Activated CD4-positive, alpha-beta memory T cell treated with anti-CD3 and anti-CD28 coated beads, Interleukin-2, amount 10 ng/mL, durations not matched to agents 7 days and 5 days (primary cell): ENCODE measurements around the gene MGAM2. TPM values are rescaled to one million over a fixed set of nuclear protein-coding genes. Genes with fewer than 3 reads are reported as not detected.

ENCODE experiments used
- CTCF ChIA-PET: fragments of 350-600 bp; sonication (Branson Sonifier 250); formaldehyde crosslinking; loops from one replicate; lab custom pipeline; 2021; ENCODE audit warnings: antibody characterized with exemption, inconsistent platforms; lab: Charles Lee
- POLR2A ChIA-PET: fragments of 350-600 bp; sonication (Branson Sonifier 250); formaldehyde crosslinking; loops from one replicate; lab custom pipeline; 2021; ENCODE audit warnings: antibody characterized with exemption; lab: Charles Lee
- DNase-seq: peaks from one replicate; pipeline ENCODE4 v3.0.0-alpha.2; 2020
- H3K27ac Mint-ChIP-seq: one replicate; pipeline ENCODE4 v1.8.0; 2021; ENCODE audit warnings: mild to moderate bottlenecking, mixed read lengths
- H3K27me3 Mint-ChIP-seq: one replicate; pipeline ENCODE4 v1.8.0; 2021; ENCODE audit warnings: mixed read lengths
- H3K36me3 Mint-ChIP-seq: one replicate; pipeline ENCODE4 v1.8.0; 2021; ENCODE audit warnings: low read depth, mixed read lengths
- H3K4me1 Mint-ChIP-seq: one replicate; pipeline ENCODE4 v1.8.0; 2021; ENCODE audit warnings: mixed read lengths
- H3K4me3 Mint-ChIP-seq: one replicate; pipeline ENCODE4 v1.8.0; 2021; ENCODE audit warnings: mild to moderate bottlenecking, mixed read lengths
- H3K9me3 Mint-ChIP-seq: one replicate; pipeline ENCODE4 v1.8.0; 2021; ENCODE audit warnings: mixed read lengths
- total RNA-seq, 2 experiments: library from RNA; stranded (reverse); gene quantifications; one replicate each; pipeline ENCODE4 v1.2.3, GENCODE V29; 2021

MGAM2 gene
- total RNA-seq, 2 experiments from 2014 or later, result not detected

DNA sequence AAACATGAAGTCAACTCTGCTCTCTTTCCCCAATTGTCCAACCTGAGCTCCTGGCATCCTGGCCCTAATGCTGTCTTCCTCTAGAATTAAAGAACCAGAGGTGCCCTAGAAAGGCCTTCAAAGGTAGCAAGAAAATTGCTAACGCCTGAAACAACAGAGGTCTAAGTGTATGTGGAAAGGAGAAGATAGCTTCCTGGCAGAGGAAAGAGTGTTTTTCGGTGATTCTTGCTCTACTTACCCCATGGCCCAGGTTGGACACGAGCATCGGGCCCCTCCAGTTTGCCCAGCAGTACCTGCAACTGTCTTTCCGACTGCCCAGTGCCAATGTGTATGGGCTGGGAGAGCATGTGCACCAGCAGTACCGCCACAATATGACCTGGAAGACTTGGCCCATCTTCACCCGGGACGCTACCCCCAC is 22.2 kb downstream of the MGAM2 start:
- H3K27me3 Mint-ChIP-seq, result peaks cover 1% of the 10 kb centered on the region
- no peaks in the 10 kb centered on the region for H3K9me3 Mint-ChIP-seq
- H3K4me1 Mint-ChIP-seq, result no peaks in the 10 kb centered on the region
- no peak overlapping the region for H3K27ac Mint-ChIP-seq
- no peak for DNase-seq
- ChIA-PET CTCF (no interaction called here), POLR2A (no interaction called here)
- no peaks in the 10 kb centered on the region for H3K36me3 Mint-ChIP-seq
- H3K4me3 Mint-ChIP-seq, result no peak overlapping the region

DNA sequence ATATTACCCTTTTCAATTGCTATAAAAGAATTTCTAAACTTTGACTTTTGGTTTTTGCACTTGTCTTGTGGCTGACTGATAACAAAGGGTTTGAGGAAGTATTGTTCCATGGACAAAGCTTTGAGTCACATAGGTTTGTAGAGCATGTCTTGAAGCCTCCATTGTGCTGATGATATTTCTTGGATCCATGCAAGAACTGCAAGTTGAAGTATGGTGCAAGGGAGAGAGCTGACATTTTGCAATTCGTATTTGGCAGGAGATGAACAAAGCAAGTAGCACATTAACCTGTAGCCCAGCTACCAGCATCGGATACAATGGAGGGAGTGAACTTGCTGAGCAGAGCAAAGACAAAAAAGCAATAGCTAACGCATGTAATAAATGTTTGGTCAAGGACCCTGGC is 23.4 kb downstream of the MGAM2 start:
- Mint-ChIP-seq H3K36me3 (no peaks in the 10 kb centered on the region), H3K27me3 (peaks cover 1% of the 10 kb centered on the region), H3K4me3 (no peak overlapping the region), H3K4me1 (no peaks in the 10 kb centered on the region), H3K27ac (no peak overlapping the region), H3K9me3 (no peaks in the 10 kb centered on the region)
- ChIA-PET POLR2A (no interaction called here), CTCF (no interaction called here)
- no peak for DNase-seq

DNA sequence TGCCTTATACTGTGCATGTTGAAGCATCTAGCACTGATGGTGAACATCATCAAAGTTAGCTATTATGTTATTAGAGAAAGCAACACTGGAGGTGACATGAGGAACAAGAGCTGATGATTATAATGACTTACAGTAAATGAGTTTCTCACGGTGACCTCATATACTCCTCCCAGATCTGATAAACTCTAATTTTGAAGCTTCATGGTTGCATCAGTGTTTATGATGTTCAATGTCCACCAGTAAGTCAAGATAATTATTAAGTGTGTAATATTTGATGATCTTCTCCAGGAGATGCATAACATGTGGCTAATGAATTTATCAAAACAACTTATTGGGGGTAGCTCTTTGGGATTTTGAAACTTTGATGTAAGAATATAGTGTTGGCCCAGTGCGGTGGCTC is 27.5 kb downstream of the MGAM2 start:
- no peak overlapping the region for H3K27ac Mint-ChIP-seq
- H3K27me3 Mint-ChIP-seq, result peaks cover 1% of the 10 kb centered on the region
- ChIA-PET POLR2A (no interaction called here), CTCF (no interaction called here)
- no peaks in the 10 kb centered on the region for H3K9me3 Mint-ChIP-seq
- H3K4me3 Mint-ChIP-seq, result no peak overlapping the region
- no peak for DNase-seq
- no peaks in the 10 kb centered on the region for H3K4me1 Mint-ChIP-seq
- no peaks in the 10 kb centered on the region for H3K36me3 Mint-ChIP-seq

DNA sequence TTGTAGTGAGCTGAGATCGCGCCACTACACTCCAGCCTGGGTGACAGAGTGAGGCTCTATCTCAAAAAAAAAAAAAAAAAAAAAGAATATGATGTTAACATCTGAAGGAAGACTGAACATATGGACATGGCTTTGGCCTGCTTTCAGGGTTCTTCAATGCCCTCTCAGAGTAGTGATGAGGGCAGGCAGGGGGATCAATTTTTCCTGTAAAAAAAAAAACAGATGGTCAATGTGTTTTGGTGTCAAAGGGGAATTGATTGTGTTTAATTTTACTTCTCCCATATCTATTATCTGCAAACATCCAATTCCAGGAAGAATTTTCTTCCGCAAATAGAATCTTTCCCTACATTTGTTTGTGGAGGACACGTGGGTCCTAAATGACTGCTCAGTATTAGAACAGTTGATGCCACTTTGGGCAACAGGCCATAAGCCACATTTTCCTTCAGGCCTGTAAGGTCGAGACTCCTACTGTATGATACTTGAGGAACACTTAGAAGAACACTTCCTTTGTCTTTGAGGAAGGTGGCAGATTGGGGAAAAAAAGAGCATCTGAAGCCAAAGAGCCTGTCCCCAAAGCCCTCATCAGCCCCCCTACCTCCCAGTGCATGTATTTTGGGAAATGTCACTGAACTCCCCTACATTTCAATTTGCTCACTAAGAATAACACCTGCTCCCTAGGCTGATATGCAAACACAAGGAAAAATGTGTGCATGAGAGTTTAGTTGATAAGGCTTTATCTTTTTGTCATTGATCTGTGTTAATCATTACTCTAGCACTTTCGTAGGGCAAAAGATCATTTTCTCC is 28.3 kb downstream of the MGAM2 start:
- DNase-seq, result no peak
- CTCF ChIA-PET, result no interaction called here
- peaks cover 2% of the 10 kb centered on the region for H3K27me3 Mint-ChIP-seq
- H3K4me1 Mint-ChIP-seq, result no peaks in the 10 kb centered on the region
- H3K9me3 Mint-ChIP-seq, result no peaks in the 10 kb centered on the region
- no peak overlapping the region for H3K4me3 Mint-ChIP-seq
- H3K27ac Mint-ChIP-seq, result no peak overlapping the region
- no peaks in the 10 kb centered on the region for H3K36me3 Mint-ChIP-seq
- POLR2A ChIA-PET, result no interaction called here

DNA sequence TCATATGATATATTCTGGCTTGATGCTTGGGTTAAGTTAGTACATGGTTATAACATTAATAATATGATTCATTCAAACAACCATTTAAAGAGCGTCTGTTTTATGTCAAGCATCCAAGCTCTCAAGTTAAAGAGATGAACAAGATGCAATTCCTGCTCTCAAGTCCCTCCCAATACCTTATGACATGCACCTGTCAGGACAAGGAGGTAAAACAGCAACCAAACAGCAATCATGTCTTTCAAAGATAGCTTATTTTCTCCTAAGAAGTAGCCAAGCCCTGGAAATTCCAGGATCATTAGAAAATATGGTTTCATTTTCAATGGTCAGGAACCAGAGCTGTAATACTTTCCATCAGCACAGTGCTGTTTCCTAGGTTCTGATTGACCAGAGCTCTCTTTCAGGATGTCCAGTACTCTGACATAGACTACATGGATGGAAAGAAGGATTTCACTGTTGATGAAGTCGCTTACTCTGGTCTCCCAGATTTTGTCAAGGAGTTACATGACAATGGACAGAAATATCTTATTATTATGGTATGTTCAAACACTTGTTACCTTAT is 29.0 kb downstream of the MGAM2 start:
- no peaks in the 10 kb centered on the region for H3K4me1 Mint-ChIP-seq
- H3K4me3 Mint-ChIP-seq, result no peak overlapping the region
- H3K27me3 Mint-ChIP-seq, result peaks cover 3% of the 10 kb centered on the region
- no peaks in the 10 kb centered on the region for H3K36me3 Mint-ChIP-seq
- POLR2A ChIA-PET, result no interaction called here
- no peak for DNase-seq
- H3K27ac Mint-ChIP-seq, result no peak overlapping the region
- no peaks in the 10 kb centered on the region for H3K9me3 Mint-ChIP-seq
- CTCF ChIA-PET, result no interaction called here

DNA sequence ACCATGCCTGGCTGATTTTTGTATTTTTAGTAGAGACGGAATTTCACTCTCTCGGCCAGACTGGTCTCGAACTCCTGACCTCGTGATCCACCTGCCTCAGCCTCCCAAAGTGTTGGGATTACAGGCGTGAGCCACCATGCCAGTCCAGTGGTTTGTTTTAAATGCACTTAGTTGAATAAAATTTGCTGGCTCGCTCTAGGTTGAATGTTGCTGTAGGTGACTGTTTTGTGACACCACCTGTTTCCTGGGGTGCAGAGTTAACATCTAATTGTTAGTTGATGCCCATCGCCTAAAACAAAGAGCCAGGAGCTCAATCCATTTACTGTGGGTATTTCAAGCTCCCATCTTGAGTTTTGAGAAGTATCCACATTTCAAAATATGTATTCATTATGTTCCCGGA is 31.2 kb downstream of the MGAM2 start:
- CTCF ChIA-PET, result interaction anchor here (0.6 kb wide), 2 partner anchors 686 to 1089 kb away, joined by 3 to 4 read pairs; no protein-coding TSS in a partner anchor

DNA sequence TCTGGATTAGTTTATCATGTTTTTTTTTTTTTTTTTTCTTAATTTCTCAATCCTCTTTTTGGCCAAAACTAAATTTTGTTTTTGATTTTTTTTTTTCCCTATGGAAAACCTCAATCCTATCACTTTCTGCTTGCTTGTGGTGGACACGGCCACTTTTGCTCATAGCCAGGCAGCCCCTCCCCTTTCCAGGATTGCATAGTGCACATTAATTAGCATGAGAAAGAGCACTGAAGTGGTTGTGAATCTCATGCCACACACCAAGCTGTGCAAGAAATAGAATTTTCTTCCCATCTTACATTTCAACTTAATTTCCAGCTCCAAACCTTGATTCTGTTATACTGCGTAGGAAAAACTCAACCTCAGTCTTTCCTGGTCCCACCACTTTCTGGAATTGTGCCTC is 34.6 kb downstream of the MGAM2 start:
- no peaks in the 10 kb centered on the region for H3K36me3 Mint-ChIP-seq
- H3K27me3 Mint-ChIP-seq, result peaks cover 5% of the 10 kb centered on the region
- ChIA-PET CTCF (no interaction called here), POLR2A (no interaction called here)
- no peak overlapping the region for H3K27ac Mint-ChIP-seq
- no peak overlapping the region for H3K4me3 Mint-ChIP-seq
- DNase-seq, result no peak
- no peaks in the 10 kb centered on the region for H3K9me3 Mint-ChIP-seq
- H3K4me1 Mint-ChIP-seq, result no peaks in the 10 kb centered on the region

More for the DNA sequence above, 31.2 kb downstream of the MGAM2 start:
- H3K27ac Mint-ChIP-seq, result no peak overlapping the region
- POLR2A ChIA-PET, result no interaction called here
- H3K9me3 Mint-ChIP-seq, result no peaks in the 10 kb centered on the region
- no peaks in the 10 kb centered on the region for H3K36me3 Mint-ChIP-seq
- no peak for DNase-seq
- peaks cover 5% of the 10 kb centered on the region for H3K27me3 Mint-ChIP-seq
- no peaks in the 10 kb centered on the region for H3K4me1 Mint-ChIP-seq
- H3K4me3 Mint-ChIP-seq, result no peak overlapping the region

DNA sequence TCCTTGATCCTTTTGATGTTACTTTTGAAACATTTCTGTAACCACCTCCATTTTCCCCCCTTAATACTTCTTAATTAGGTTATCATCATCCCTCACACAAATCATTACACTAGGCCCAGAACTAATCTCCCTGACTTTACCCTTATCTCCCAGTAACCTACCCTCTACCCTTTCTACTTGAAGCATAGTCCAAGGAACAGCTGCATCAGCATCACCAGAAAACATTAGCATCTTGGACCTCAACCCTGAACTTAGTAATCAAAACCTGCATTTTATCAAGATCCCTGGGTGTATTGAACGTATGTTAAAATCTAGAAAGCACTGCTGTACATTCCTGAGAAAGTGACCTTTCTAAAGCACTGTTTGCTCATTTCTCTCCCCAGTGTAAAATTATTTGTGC is 38.8 kb downstream of the MGAM2 start:
- Mint-ChIP-seq H3K4me3 (no peak overlapping the region), H3K36me3 (no peaks in the 10 kb centered on the region), H3K27ac (no peak overlapping the region), H3K4me1 (peaks cover 2% of the 10 kb centered on the region), H3K9me3 (no peaks in the 10 kb centered on the region), H3K27me3 (peaks cover 3% of the 10 kb centered on the region)
- ChIA-PET CTCF (no interaction called here), POLR2A (no interaction called here)
- no peak for DNase-seq

DNA sequence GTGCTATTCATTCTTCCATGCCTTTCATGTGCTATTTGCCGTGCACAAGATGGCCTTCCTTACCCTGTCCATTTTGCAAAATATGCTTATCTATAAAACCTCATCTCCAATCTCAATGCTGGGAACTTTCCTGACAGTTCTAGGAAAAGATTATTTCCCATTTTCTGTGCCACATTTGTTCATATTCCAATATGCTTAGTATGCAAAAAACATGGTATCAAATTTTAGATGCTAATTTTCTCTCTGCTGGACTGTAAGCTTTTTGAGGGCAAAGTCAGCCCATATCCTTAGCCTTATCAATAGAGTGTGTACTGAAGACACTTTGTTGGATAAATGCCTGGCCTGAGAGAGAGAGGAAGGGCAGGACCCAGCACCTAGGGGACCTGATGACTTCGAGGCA is 39.4 kb downstream of the MGAM2 start:
- POLR2A ChIA-PET, result no interaction called here
- H3K4me1 Mint-ChIP-seq, result peaks cover 2% of the 10 kb centered on the region
- H3K27me3 Mint-ChIP-seq, result peaks cover 3% of the 10 kb centered on the region
- H3K36me3 Mint-ChIP-seq, result no peaks in the 10 kb centered on the region
- no peaks in the 10 kb centered on the region for H3K9me3 Mint-ChIP-seq
- CTCF ChIA-PET, result no interaction called here
- no peak overlapping the region for H3K4me3 Mint-ChIP-seq
- no peak for DNase-seq
- no peak overlapping the region for H3K27ac Mint-ChIP-seq

DNA sequence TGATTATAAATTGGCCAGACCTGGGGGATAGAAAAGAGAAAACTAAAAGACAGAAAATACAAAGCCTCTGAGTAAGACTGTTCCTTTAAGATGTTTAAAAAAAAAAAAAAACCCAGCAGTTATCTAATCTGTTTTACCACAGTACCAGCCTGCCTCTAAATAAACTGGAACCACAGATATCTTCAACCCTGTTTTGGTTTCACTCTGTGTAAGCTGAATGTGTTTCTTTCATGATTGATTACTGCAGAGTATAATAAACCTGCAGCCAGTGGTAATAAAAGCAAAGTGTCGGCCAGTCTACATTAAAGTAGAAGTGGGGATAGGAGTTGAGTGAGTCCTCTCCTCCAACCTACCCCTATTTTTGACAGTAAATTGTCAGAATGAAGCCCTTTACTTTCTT is 40.6 kb downstream of the MGAM2 start:
- H3K36me3 Mint-ChIP-seq, result no peaks in the 10 kb centered on the region
- H3K9me3 Mint-ChIP-seq, result no peaks in the 10 kb centered on the region
- H3K27me3 Mint-ChIP-seq, result peaks cover 3% of the 10 kb centered on the region
- POLR2A ChIA-PET, result no interaction called here
- no peak overlapping the region for H3K4me3 Mint-ChIP-seq
- CTCF ChIA-PET, result interaction anchor here (0.7 to 2.4 kb wide), 2 partner anchors 31 to 177 kb away, joined by 3 to 7 read pairs; no protein-coding TSS in a partner anchor
- no peak overlapping the region for H3K27ac Mint-ChIP-seq
- DNase-seq, result no peak
- H3K4me1 Mint-ChIP-seq, result peaks cover 2% of the 10 kb centered on the region

DNA sequence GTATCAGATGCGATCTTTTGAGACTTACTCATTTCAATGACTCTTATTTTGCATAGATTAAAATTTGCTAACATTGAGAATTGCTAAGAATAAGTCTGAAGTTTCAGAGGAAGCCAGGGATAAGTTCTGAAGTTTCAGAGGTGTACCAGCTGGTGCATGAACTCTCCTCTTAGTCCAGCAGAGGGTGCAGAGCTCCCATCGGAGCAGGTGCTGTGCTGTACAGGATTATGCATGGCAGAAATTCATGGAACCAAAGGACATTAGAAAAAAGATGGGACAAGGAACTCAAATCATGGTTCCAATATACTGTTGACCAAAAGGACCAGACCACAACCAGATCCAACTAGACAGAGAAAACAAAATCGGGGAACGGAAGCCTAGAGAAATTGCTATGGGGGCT is 41.9 kb downstream of the MGAM2 start:
- ChIA-PET POLR2A (no interaction called here), CTCF (interaction anchor here (2.4 kb wide), 1 partner anchor 178 kb away, joined by 7 read pairs; no protein-coding TSS in a partner anchor)
- Mint-ChIP-seq H3K4me3 (no peak overlapping the region), H3K9me3 (no peaks in the 10 kb centered on the region), H3K27ac (no peak overlapping the region), H3K27me3 (peaks cover 3% of the 10 kb centered on the region), H3K36me3 (no peaks in the 10 kb centered on the region), H3K4me1 (peaks cover 2% of the 10 kb centered on the region)
- DNase-seq, result no peak

DNA sequence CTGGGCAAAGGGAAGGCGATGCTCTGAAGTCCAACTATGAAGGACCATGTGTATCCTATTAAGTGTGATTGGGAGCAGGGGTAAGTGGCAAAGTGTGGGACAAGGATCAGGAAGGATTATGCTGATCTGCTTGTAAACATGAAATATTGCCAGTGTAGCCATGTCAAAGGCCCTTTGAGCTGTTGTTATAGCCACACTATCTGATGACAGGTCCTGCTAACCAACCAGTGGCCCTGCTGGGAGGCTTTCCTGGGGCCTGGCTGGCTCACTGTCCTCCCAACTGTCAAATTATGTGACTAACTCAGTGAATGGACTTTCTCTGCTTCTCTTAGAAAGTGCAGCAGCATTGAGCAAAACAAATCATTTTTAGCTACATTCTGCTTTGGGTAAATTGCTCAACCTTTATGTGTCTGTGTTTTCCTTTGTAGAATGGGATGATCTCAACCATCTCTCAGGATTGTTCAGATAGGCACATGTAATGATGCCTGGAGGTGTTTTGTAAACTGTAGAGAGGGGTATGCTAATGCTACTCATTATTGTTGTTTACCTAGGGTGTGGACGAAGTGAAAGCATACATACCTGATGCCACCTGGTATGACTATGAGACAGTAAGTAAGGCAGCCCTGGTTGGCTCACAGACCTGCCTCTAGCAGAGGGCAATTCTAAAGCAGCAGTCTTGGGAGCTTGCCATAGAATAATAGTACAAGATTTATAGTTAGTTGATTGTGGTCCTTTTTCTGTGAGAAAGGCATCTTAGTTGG is 47.4 kb downstream of the MGAM2 start:
- DNase-seq, result no peak
- CTCF ChIA-PET, result no interaction called here
- Mint-ChIP-seq H3K27me3 (peaks cover 3% of the 10 kb centered on the region), H3K4me3 (no peak overlapping the region), H3K27ac (no peak overlapping the region), H3K9me3 (no peaks in the 10 kb centered on the region), H3K36me3 (no peaks in the 10 kb centered on the region), H3K4me1 (no peaks in the 10 kb centered on the region)
- POLR2A ChIA-PET, result no interaction called here

DNA sequence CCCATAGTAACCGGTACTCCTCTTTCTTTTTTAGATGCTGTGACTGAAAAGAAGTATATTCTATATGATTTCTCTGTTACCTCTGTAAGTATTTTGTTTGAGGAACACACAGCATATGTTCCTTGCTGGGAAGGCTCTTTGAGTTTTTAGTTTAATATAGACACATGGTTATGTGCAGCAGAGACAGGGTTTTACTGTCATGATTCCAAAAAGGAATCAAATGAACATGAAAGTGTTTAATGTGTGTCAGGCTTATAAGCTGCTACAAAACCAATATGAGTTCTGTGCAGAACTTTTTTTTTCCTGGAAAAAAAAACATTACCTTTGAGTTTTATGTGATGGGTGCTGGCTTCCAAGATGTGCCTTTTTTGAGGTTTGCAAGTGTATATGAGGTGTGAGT is 50.4 kb downstream of the MGAM2 start:
- no peaks in the 10 kb centered on the region for H3K36me3 Mint-ChIP-seq
- no peak overlapping the region for H3K27ac Mint-ChIP-seq
- POLR2A ChIA-PET, result no interaction called here

More for the DNA sequence above, 50.4 kb downstream of the MGAM2 start:
- Mint-ChIP-seq H3K9me3 (no peaks in the 10 kb centered on the region), H3K27me3 (peaks cover 4% of the 10 kb centered on the region), H3K4me3 (no peak overlapping the region), H3K4me1 (no peaks in the 10 kb centered on the region)
- no peak for DNase-seq
- CTCF ChIA-PET, result no interaction called here
